ENCODE results near the gene MLLT1. TPM values are rescaled to one million over a fixed set of nuclear protein-coding genes. Genes with fewer than 3 reads are reported as not detected.

Gene MLLT1
- polyA plus RNA-seq, 10 donors: 34.9 to 56.8 (median 45.0) TPM

GRCh38 chr19:6210721-6211600 is 68.8 kb downstream of the MLLT1 start:
- DNase-seq: no peak

GRCh38 chr19:6210091-6210490 is 69.7 kb downstream of the MLLT1 start:
- no peak for DNase-seq

GRCh38 chr19:6209680-6210079 is 70.1 kb downstream of the MLLT1 start:
- no peak for DNase-seq

- no peak for DNase-seq
Observed at GRCh38 chr19:6209233-6209632, 70.5 kb downstream of the MLLT1 start.

GRCh38 chr19:6204866-6205723 is 74.7 kb downstream of the MLLT1 start:
- DNase-seq: no peak

- no peak for DNase-seq
Observed at GRCh38 chr19:6204212-6204611, 75.6 kb downstream of the MLLT1 start.

GRCh38 chr19:6199240-6199994 is 80.4 kb downstream of the MLLT1 start:
- DNase-seq: peak; percentile 99 to 100 (median 100)

GRCh38 chr19:6198896-6199239 is 80.9 kb downstream of the MLLT1 start:
- DNase-seq: no peak

GRCh38 chr19:6196361-6196760 is 83.4 kb downstream of the MLLT1 start:
- DNase-seq: no peak

- no peak for DNase-seq
Observed at GRCh38 chr19:6188811-6189210, 91.0 kb downstream of the MLLT1 start.

- no peak for DNase-seq
Observed at GRCh38 chr19:6187374-6187773, 92.4 kb downstream of the MLLT1 start.

GRCh38 chr19:6185835-6186834 is 93.6 kb downstream of the MLLT1 start:
- DNase-seq: peak in 2 of 3 donors; percentile 30 to 57

GRCh38 chr19:6185093-6185834 is 94.5 kb downstream of the MLLT1 start:
- DNase-seq: no peak

- DNase-seq: no peak
Observed at GRCh38 chr19:6181119-6181518, 98.7 kb downstream of the MLLT1 start.

- DNase-seq: no peak
Observed at GRCh38 chr19:6173190-6173589, 106.6 kb downstream of the MLLT1 start.

- DNase-seq: no peak
Observed at GRCh38 chr19:6172074-6172863, 107.5 kb downstream of the MLLT1 start.

GRCh38 chr19:6167115-6167514 is 112.7 kb downstream of the MLLT1 start:
- no peak for DNase-seq

GRCh38 chr19:6164906-6165531 is 114.8 kb downstream of the MLLT1 start:
- DNase-seq: no peak

Measured in muscle of back (tissue), 11 donors.